HCT116 (cell line): ENCODE data around the gene MAP9. TPM values are rescaled to one million over a fixed set of nuclear protein-coding genes. Genes with fewer than 3 reads are reported as not detected.

Source experiments
- ATAC-seq: fragments of 200-7000 bp; cut with Tn5 transposase; 2 replicates; pipeline ENCODE4 v1.9.1; 2020; ENCODE audit warnings: mild to moderate bottlenecking, moderate library complexity
- BruUV-seq: library from RNA; stranded (reverse); fragments of 400-500 nt; replicated peaks from 2 replicates; lab custom pipeline; 2021; lab: Mats Ljungman, UMichigan
- CTCF ChIA-PET: fragments of 300-600 bp; sonication (Branson Sonifier 250); formaldehyde crosslinking; loops from one replicate; lab custom pipeline; 2021; ENCODE audit warnings: antibody characterized with exemption; lab: Charles Lee
- POLR2A ChIA-PET: fragments of 300-600, 350-600 bp; sonication (Branson Sonifier 250); formaldehyde crosslinking; loops from one replicate; lab custom pipeline; 2021; ENCODE audit warnings: antibody characterized with exemption; lab: Charles Lee
- RAD21 ChIA-PET, 2 experiments: fragments of 300-600 bp; sonication (Branson Sonifier 250); formaldehyde crosslinking; loops; one replicate each; lab custom pipeline; 2023; ENCODE audit warnings: low total read pairs in 2 of 2; ENCODE audit not compliant: uncharacterized antibody in 2 of 2, unreplicated experiment in 2 of 2, low non-redundant PET in 1 of 2; lab: Charles Lee
- DNase-seq: peaks from one replicate; pipeline ENCODE4 v3.0.0-alpha.2; 2010; ENCODE audit warnings: low read depth, low spot score
- H2AFZ ChIP-seq: fragments of 200-600 bp; shearing (Covaris generic), sonication (generic); 2 replicates; pipeline ENCODE4 v1.6.1; 2017; ENCODE audit warnings: low read depth, mixed run types, mixed read lengths, antibody characterized with exemption, low read length; ENCODE audit not compliant: poor library complexity, severe bottlenecking
- H3K27ac ChIP-seq: 2 replicates; pipeline ENCODE4 v1.5.1; 2012; ENCODE audit warnings: low read depth, low read length
- H3K27me3 ChIP-seq: fragments of 200-600 bp; sonication (generic); 2 replicates; pipeline ENCODE4 v1.6.1; 2016; ENCODE audit warnings: mixed run types, low read length, mixed read lengths; ENCODE audit not compliant: insufficient read depth
- H3K36me3 ChIP-seq, 2 experiments: fragments of 200-500 bp in 1 of 2; fragments of 200-600 bp in 1 of 2; sonication (Bioruptor generic) in 1 of 2; sonication (generic) in 1 of 2; 2 replicates each; pipeline versions ENCODE4 v1.5.1 to v1.6.1; 2014 to 2016; ENCODE audit warnings: low read length in 2 of 2, inconsistent platforms in 1 of 2, mixed read lengths in 1 of 2, mixed run types in 1 of 2; ENCODE audit not compliant: insufficient read depth in 2 of 2, control insufficient read depth in 1 of 2
- H3K4me1 ChIP-seq, 2 experiments: fragments of 200-600 bp in 1 of 2; sonication (generic) in 1 of 2; 2 replicates each; pipeline versions ENCODE4 v1.5.1 to v1.6.1; 2012 to 2017; ENCODE audit warnings: low read length in 2 of 2, inconsistent platforms in 1 of 2, mild to moderate bottlenecking in 1 of 2, mixed read lengths in 1 of 2, mixed run types in 1 of 2, moderate library complexity in 1 of 2; ENCODE audit not compliant: insufficient read depth in 2 of 2, control insufficient read depth in 1 of 2
- H3K4me2 ChIP-seq: fragments of 200-600 bp; sonication (generic); 2 replicates; pipeline ENCODE4 v1.6.1; 2017; ENCODE audit warnings: mixed run types, low read length, mixed read lengths
- H3K4me3 ChIP-seq, 2 experiments: fragments of 200-600 bp in 1 of 2; sonication (generic) in 1 of 2; replicated peaks in 1 of 2; 2 replicates each; pipeline ENCODE4 v1.5.1; 2011 to 2016; ENCODE audit warnings: low read length in 2 of 2, control low read depth in 1 of 2, low read depth in 1 of 2, mild to moderate bottlenecking in 1 of 2, mixed read lengths in 1 of 2, mixed run types in 1 of 2
- H3K79me2 ChIP-seq: fragments of 200-600 bp; sonication (generic); 2 replicates; pipeline ENCODE4 v1.6.1; 2017; ENCODE audit warnings: mild to moderate bottlenecking, mixed run types, low read length, moderate library complexity, mixed read lengths; ENCODE audit not compliant: insufficient read depth
- H3K9ac ChIP-seq: fragments of 200-600 bp; sonication (generic); 2 replicates; pipeline ENCODE4 v1.6.1; 2016; ENCODE audit warnings: low read length, mixed read lengths
- H3K9me2 ChIP-seq: fragments of 200-600 bp; sonication (generic), shearing (Covaris generic); 2 replicates; pipeline ENCODE4 v1.6.1; 2017; ENCODE audit warnings: mixed run types, mild to moderate bottlenecking, moderate library complexity; ENCODE audit not compliant: insufficient read depth
- H3K9me3 ChIP-seq, 2 experiments: fragments of 200-500 bp in 1 of 2; fragments of 200-600 bp in 1 of 2; sonication (Bioruptor generic) in 1 of 2; sonication (generic) in 1 of 2; 2 replicates each; pipeline ENCODE4 v1.6.1; 2014 to 2017; ENCODE audit warnings: low read length in 2 of 2, mixed read lengths in 2 of 2, inconsistent platforms in 1 of 2, low read depth in 1 of 2, mild to moderate bottlenecking in 1 of 2, mixed run types in 1 of 2, moderate library complexity in 1 of 2; ENCODE audit not compliant: control insufficient read depth in 1 of 2, insufficient read depth in 1 of 2
- H4K20me1 ChIP-seq: fragments of 200-600 bp; sonication (generic), shearing (Covaris generic); 2 replicates; pipeline ENCODE4 v1.6.1; 2017; ENCODE audit warnings: mixed run types, mild to moderate bottlenecking, moderate library complexity; ENCODE audit not compliant: insufficient read depth
- CBX3 ChIP-seq: IDR thresholded peaks from 2 replicates; pipeline ENCODE4 v1.6.1; 2012; ENCODE audit warnings: low read depth
- CEBPB ChIP-seq: IDR thresholded peaks from 2 replicates; pipeline ENCODE4 v1.6.1; 2012; ENCODE audit warnings: low read depth
- CTCF ChIP-seq, 3 experiments: fragments of 200-600 bp in 1 of 3; sonication (generic) in 1 of 3; IDR thresholded peaks in 2 of 3; conservative IDR thresholded peaks in 1 of 3; 2 replicates each; pipeline ENCODE4 v1.5.1; 2012 to 2017; ENCODE audit warnings: low read depth in 2 of 3, low read length in 2 of 3, antibody characterized with exemption in 1 of 3, borderline replicate concordance in 1 of 3, control low read depth in 1 of 3, mild to moderate bottlenecking in 1 of 3, mixed read lengths in 1 of 3, mixed run types in 1 of 3, moderate library complexity in 1 of 3; ENCODE audit not compliant: insufficient read depth in 1 of 3
- EZH2phosphoT487 ChIP-seq: fragments of 200-600 bp; IDR thresholded peaks from 2 replicates; pipeline ENCODE4 v1.6.1; 2018; ENCODE audit warnings: antibody characterized with exemption, borderline replicate concordance
- FOSL1 ChIP-seq: IDR thresholded peaks from 2 replicates; pipeline ENCODE4 v1.6.1; 2012; ENCODE audit warnings: low read depth
- POLR2AphosphoS5 ChIP-seq: IDR thresholded peaks from 2 replicates; pipeline ENCODE4 v1.6.1; 2011; ENCODE audit warnings: mild to moderate bottlenecking, low read depth, low read length, moderate library complexity
- REST ChIP-seq: IDR thresholded peaks from 2 replicates; pipeline ENCODE4 v1.6.1; 2012; ENCODE audit warnings: low read depth
- SIN3A ChIP-seq: IDR thresholded peaks from 2 replicates; pipeline ENCODE4 v1.6.1; 2012; ENCODE audit warnings: low read depth
- YY1 ChIP-seq: IDR thresholded peaks from 2 replicates; pipeline ENCODE4 v1.6.1; 2011; ENCODE audit warnings: low read length, low read depth, moderate library complexity, mild to moderate bottlenecking; ENCODE audit not compliant: insufficient replicate concordance; ENCODE audit errors: extremely low read depth
- ZFX ChIP-seq: fragments of 450-650 bp; IDR thresholded peaks from 2 replicates; pipeline ENCODE4 v1.6.1; 2017
- ZNF274 ChIP-seq: fragments of 200-500 bp; sonication (Bioruptor generic); IDR thresholded peaks from 2 replicates; pipeline ENCODE4 v1.6.1; 2014; ENCODE audit warnings: mild to moderate bottlenecking, low read depth, low read length, inconsistent platforms
- intact Hi-C: fragments of 100-400 bp; cut with micrococcal nuclease; formaldehyde crosslinking; loops from 2 replicates; pipeline ENCODE4 v1.10.0; 2022
- total RNA-seq: library from RNA; stranded (reverse); gene quantifications from one replicate; pipeline ENCODE4 v1.2.1, GENCODE V29; 2021; ENCODE audit not compliant: unreplicated experiment

The MAP9 gene
- total RNA-seq, 1 experiment from 2014 or later: 0.32 TPM

GRCh38 chr4:155399974-155400697 is 23.4 kb upstream of the MAP9 start:
- Histone ChIP-seq H3K4me3 (no peak overlapping the region), H3K27ac (no peak overlapping the region), H2AFZ (no peak overlapping the region), H3K9me2 (no peaks in the 10 kb centered on the region), H3K27me3 (no peaks in the 10 kb centered on the region), H4K20me1 (no peaks in the 10 kb centered on the region)
- intact Hi-C loops: no loop called here
- no peak for TF ChIP-seq POLR2AphosphoS5
- no peak for TF ChIP-seq CEBPB
- no peak for TF ChIP-seq CTCF (IDR thresholded peaks at IDR 0.05 in 2 of 3, conservative IDR thresholded peaks at IDR 0.05 in 1 of 3; ENCODE audit: borderline replicate concordance in 1 of 3, insufficient read depth in 1 of 3, low read depth in 2 of 3, low read length in 2 of 3)
- TF ChIP-seq ZNF274: no peak
- TF ChIP-seq EZH2phosphoT487: no peak
- TF ChIP-seq FOSL1: no peak
- no peak for TF ChIP-seq SIN3A
- TF ChIP-seq ZFX: no peak
- TF ChIP-seq CBX3: no peak
- no peak for TF ChIP-seq YY1
- TF ChIP-seq REST: no peak
- TF ChIP-seq, all 23 proteins: peak for 0
- no peak for ATAC-seq
- RAD21 ChIA-PET: no interaction called here
- H3K79me2 ChIP-seq: no peaks in the 10 kb centered on the region
- BruUV-seq: no TSS peak
- H3K36me3 ChIP-seq: no peaks in the 10 kb centered on the region
- no peak overlapping the region for H3K9ac ChIP-seq
- CTCF ChIA-PET: no interaction called here
- no peaks in the 10 kb centered on the region for H3K9me3 ChIP-seq
- POLR2A ChIA-PET: no interaction called here
- no peak for DNase-seq
- no peak overlapping the region for H3K4me2 ChIP-seq
- H3K4me1 ChIP-seq: no peaks in the 10 kb centered on the region
